HG02884 (cell line): ENCODE data around the gene RAI1.

ENCODE experiments used
- ATAC-seq: cut with Tn5 transposase; IDR thresholded peaks from one replicate; pipeline ENCODE4 v1.9.1; 2021; ENCODE audit warnings: mild to moderate bottlenecking, moderate library complexity; ENCODE audit not compliant: unreplicated experiment

The RAI1 gene

GRCh38 chr17:17728550-17729251, 47.4 kb downstream of the RAI1 start:
- no peak for ATAC-seq

- ATAC-seq = no peak
Observed at GRCh38 chr17:17729620-17730249, 48.5 kb downstream of the RAI1 start.

- ATAC-seq = no peak
Observed at GRCh38 chr17:17730250-17730935, 49.1 kb downstream of the RAI1 start.

- no peak for ATAC-seq
Observed at GRCh38 chr17:17732444-17732843, 51.2 kb downstream of the RAI1 start.

- ATAC-seq = no peak
Observed at GRCh38 chr17:17732892-17733670, 51.8 kb downstream of the RAI1 start.

GRCh38 chr17:17736205-17737183, 55.2 kb downstream of the RAI1 start:
- no peak for ATAC-seq

- no peak for ATAC-seq
Observed at GRCh38 chr17:17737961-17738894, 57.0 kb downstream of the RAI1 start.

GRCh38 chr17:17738901-17739300, 57.6 kb downstream of the RAI1 start:
- ATAC-seq = no peak

- ATAC-seq = no peak
Observed at GRCh38 chr17:17739388-17740066, 58.3 kb downstream of the RAI1 start.

GRCh38 chr17:17740615-17741348, 59.5 kb downstream of the RAI1 start:
- ATAC-seq = no peak

GRCh38 chr17:17741349-17742023, 60.2 kb downstream of the RAI1 start:
- no peak for ATAC-seq

- ATAC-seq = no peak
Observed at GRCh38 chr17:17742133-17742621, 60.9 kb downstream of the RAI1 start.

- ATAC-seq = no peak
Observed at GRCh38 chr17:17742688-17743390, 61.6 kb downstream of the RAI1 start.

GRCh38 chr17:17743391-17744112, 62.3 kb downstream of the RAI1 start:
- no peak for ATAC-seq

GRCh38 chr17:17744116-17744515, 62.9 kb downstream of the RAI1 start:
- no peak for ATAC-seq
